Fibroblast of peridontal ligament (primary cell): ENCODE measurements around the gene PPL.

Source experiments
- DNase-seq: peaks from one replicate; pipeline ENCODE4 v3.0.0-alpha.2; 2010; ENCODE audit errors: extremely low read depth

Gene PPL

GRCh38 chr16:4886151-4886550 lies 50.8 kb downstream of the PPL start:
- no peak for DNase-seq

- no peak for DNase-seq
These were observed 51.7 kb downstream of the PPL start for GRCh38 chr16:4884972-4885874.

- no peak for DNase-seq
These were observed 52.7 kb downstream of the PPL start for GRCh38 chr16:4884209-4884608.

GRCh38 chr16:4883501-4883900 lies 53.4 kb downstream of the PPL start:
- DNase-seq: no peak

GRCh38 chr16:4882633-4883285 lies 54.2 kb downstream of the PPL start:
- DNase-seq: no peak

GRCh38 chr16:4882000-4882632 lies 54.8 kb downstream of the PPL start:
- peak; percentile 61 for DNase-seq

- no peak for DNase-seq
These were observed 56.9 kb downstream of the PPL start for GRCh38 chr16:4880006-4880580.

GRCh38 chr16:4879049-4879448 lies 57.9 kb downstream of the PPL start:
- peak; percentile 24 for DNase-seq

- no peak for DNase-seq
These were observed 59.6 kb downstream of the PPL start for GRCh38 chr16:4877380-4877685.

- DNase-seq: no peak
These were observed 60.1 kb downstream of the PPL start for GRCh38 chr16:4876646-4877379.

GRCh38 chr16:4874666-4875065 lies 62.3 kb downstream of the PPL start:
- DNase-seq: no peak

- no peak for DNase-seq
These were observed 63.9 kb downstream of the PPL start for GRCh38 chr16:4873091-4873490.

- DNase-seq: no peak
These were observed 65.9 kb downstream of the PPL start for GRCh38 chr16:4871071-4871470.

- no peak for DNase-seq
These were observed 66.7 kb downstream of the PPL start for GRCh38 chr16:4870138-4870671.

- no peak for DNase-seq
These were observed 67.7 kb downstream of the PPL start for GRCh38 chr16:4869147-4869805.

- no peak for DNase-seq
These were observed 68.4 kb downstream of the PPL start for GRCh38 chr16:4868535-4868934.

GRCh38 chr16:4868026-4868425 lies 68.9 kb downstream of the PPL start:
- DNase-seq: no peak

GRCh38 chr16:4866586-4866985 lies 70.4 kb downstream of the PPL start:
- no peak for DNase-seq

GRCh38 chr16:4865231-4865860 lies 71.6 kb downstream of the PPL start:
- no peak for DNase-seq

GRCh38 chr16:4864728-4865127 lies 72.2 kb downstream of the PPL start:
- DNase-seq: no peak

GRCh38 chr16:4862639-4863038 lies 74.3 kb downstream of the PPL start:
- peak; percentile 21 for DNase-seq
